Limb (tissue), 2 donors: ENCODE measurements around the gene ATP10B.

ENCODE experiments used
- DNase-seq, 2 donors: peaks; one replicate each; pipeline ENCODE4 v3.0.0-alpha.2; 2016; ENCODE audit errors: extremely low spot score in 2 of 2

The ATP10B gene

DNA sequence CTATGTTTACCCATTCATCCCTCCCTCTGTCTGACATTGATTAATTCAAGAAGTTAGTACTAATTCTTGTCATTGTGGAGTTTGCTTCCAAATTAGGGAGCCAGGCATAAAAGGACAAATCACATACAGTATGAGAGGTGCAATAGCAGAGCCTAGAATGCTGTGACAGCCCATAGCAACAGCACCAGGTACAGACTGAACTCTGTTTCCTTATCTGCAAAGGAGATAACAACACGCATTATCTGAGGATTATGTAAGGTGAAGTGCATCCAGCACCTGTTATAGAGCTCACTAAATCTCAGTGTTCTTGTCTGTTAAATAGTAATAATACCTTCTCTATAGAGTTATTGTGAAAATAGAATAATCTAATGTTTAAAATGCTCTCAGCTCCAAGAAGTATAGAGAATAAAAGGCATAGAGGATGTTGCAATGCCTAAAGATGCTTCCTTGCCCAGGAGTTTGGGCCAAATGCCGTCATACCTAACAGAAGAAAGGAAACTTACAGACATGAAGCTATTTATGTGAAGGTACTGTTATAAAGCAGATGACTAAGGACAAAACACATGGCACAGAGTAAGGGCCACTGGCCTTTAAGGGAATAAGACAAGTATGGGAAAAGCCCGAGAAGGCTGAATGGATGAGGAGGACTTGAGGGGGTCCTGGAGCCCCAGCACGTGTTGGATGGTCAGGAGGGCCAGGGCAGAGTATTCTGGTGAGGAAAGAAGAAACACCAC lies 214.5 kb downstream of the ATP10B start:
- DNase-seq, result no peak

DNA sequence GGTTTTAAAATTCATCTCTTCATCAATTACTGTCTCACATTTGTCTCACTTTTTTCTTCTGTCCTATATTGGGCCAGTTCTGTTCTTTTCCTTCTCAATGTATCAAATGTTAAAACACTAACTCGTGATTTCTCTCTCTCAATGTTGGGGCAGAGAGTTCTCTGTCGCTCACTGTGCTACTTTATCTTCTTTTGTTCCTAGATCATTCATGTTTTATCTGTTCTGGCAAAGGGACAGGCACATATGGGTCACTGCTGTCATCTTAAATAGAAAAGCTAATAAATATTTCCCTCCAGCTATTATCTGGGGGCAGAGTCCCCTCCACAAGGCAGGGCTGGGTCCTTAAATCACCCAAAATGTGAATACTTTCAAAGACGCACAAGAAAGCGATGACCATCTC lies 216.3 kb downstream of the ATP10B start:
- no peak for DNase-seq

DNA sequence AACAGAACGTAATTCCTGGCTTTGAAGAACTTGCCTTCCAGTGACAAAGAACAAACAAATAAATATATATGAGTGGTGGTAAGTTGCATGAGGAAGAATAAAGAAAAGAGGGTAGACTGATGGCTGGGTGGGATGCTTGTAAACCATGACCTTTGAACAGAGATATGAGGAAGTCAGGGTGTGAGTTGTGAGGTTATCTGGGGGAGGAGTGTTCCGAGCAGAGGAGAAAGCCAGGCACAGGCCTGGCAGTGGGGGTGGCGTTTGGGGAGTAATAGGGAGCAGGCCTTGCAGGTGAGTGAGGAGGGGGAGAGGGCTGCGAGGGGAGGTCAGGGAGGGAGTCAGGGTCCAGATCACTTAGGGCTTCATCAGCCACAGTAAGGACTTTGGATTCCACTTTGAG lies 217.0 kb downstream of the ATP10B start:
- no peak for DNase-seq

DNA sequence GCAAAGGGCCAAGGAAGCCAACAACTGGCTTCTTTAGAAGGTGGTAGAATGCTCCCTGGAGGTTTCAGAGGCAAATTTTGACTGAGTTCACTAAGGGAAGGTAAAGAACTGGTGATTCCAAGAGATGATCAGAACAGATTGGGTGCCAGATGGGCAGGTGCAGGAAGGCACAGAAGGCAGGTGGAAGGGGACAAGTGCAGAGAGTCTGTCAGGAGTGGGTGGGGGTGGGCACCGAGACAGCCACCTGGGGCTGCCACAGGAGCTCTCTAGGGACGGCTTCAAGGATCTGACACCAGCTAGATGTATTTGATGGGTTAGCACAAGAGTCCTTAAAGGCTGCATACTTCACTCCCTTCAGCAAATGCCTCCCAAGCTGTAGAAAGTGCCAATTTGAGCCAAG lies 223.0 kb downstream of the ATP10B start:
- DNase-seq, result no peak

DNA sequence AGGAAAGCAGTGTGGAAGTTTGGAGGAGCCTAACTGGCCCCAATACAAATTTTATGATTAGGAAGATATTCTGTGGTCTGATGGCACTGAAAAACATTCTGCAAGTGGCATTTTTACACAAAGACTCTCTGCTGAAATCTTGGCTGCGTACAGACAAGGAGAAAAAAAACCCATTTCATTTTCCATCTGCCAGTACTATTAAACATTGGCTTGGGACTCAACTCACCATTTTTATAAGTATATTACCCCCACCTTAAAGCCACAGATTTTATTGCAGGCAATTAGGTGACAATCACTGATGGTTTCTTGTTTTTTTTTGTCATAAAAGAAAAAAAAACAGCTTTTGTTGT lies 223.4 kb downstream of the ATP10B start:
- no peak for DNase-seq

DNA sequence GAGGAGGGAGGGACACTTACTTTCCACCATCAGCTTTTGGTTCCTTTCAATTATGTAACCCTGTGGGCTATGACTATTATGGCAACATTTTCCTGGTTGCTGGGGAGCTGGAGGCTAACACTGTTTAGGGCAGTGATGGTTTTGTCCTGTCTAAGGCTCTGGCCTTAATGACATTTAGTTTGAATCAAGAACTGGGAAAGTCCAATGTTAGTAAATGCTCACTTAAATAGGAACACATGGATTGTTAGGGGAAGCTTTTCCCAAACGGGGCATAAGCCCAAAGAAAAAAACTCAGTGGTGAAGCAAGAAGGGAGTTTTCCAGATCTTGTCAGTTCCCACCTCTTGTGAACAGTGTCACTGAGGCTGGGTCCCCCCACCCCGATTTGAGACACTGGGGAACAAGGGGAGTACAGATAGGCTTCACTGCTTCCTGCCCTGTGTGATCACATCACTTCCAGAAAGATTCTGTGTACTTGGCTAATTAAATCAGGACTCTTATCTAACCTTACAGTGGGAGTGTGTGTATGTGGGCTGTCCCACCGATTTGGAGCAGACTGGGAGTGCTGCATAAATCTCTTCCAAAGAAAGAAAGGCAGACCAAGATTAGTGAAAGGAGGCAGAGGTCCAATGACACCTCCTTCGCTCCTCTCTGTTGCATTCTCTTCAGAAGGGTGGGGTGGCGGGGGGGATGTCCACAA lies 223.9 kb downstream of the ATP10B start:
- DNase-seq, result no peak

DNA sequence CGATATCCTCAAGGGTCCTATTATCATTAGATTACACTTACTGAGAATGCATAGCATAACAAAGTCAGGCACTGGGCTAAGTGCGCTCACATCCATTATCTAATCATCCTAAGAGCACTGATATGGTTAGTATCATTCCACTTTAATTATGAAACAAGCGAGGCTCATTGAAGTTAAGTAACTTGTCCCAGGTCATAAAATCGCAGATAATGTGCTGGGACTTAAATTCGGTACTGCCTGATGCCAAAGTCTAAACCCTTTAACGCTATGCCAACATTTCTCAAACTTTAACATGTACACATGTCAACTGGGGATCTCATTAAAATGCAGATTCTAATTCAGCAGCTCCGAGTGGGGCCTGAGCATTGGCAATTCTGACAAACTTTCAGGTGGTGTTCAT lies 225.7 kb downstream of the ATP10B start:
- DNase-seq, result no peak

DNA sequence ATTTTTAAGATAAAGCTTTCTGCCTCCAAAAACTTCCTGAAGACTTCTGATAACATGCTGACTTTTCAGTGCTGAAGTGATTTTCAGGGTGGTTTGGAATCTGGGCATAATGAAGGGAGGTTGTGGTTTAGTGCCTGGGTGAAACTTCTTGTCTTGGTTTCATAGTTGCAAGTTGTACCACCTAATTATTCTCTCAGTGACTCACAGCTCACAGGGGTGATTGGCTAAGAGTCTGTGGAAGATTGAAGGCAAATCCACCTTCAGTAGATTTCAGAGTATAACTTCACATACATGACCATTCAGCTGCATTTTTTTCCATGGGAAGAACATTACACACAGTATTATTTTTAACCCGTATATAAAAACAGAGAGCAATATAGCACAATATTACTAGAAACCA lies 230.5 kb downstream of the ATP10B start:
- DNase-seq, result no peak

DNA sequence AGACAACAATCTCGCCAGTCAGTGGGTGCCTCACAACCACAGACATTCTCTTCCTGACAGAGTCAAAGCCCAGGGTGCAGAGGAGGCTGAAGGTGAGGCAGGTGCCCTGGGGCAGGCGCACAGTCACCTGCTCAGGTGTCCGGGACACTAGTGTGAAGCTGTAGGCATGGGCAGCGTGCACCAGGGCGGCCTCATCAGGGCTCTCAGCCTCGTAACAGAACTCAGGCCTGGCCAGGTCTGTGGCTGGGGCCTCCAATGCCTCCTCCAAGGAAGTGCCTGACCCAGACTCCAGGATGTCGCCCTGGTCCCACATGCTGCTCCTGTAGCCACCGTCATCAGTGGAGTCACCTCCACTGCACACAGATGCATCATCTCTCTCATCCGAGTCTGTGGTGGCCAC lies 231.6 kb downstream of the ATP10B start:
- DNase-seq, result no peak

DNA sequence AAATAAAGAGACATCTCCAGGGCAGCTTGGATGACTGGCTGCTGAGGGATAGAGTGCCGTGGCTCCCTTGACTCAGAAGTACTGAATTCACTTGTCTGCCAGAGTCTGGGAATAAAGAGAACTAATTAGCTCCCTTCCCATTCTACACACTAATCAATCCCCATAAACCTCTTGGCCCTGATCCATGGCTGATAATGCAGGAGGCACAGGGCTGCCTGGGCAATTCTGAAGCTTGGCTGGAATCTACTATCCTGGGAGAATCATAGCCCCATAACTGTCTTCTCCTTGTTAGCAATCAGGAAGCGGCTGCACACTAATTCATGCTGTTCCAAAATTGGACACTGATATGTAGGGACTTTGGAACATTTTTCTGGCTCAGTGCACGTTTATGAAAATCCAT lies 232.6 kb downstream of the ATP10B start:
- DNase-seq, result no peak

DNA sequence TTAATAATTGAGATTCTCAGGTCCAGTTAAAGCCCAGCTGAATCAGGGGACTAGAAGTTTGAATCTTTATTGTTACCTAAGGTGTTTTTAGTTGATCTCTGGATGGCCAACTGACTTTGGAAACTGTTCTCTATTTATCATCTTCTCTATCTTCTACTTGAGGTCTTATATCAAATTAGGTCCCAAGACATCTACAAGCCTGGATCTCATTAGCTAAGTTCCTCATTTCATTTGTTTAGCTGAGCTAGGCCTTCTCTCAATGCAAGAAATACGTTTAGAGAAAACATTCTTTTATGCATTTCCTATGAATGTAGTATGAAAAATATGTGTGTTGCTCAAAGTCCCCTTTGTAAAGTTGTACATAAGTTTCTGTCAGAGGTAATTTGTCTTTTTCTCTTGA lies 233.7 kb downstream of the ATP10B start:
- DNase-seq, result no peak

DNA sequence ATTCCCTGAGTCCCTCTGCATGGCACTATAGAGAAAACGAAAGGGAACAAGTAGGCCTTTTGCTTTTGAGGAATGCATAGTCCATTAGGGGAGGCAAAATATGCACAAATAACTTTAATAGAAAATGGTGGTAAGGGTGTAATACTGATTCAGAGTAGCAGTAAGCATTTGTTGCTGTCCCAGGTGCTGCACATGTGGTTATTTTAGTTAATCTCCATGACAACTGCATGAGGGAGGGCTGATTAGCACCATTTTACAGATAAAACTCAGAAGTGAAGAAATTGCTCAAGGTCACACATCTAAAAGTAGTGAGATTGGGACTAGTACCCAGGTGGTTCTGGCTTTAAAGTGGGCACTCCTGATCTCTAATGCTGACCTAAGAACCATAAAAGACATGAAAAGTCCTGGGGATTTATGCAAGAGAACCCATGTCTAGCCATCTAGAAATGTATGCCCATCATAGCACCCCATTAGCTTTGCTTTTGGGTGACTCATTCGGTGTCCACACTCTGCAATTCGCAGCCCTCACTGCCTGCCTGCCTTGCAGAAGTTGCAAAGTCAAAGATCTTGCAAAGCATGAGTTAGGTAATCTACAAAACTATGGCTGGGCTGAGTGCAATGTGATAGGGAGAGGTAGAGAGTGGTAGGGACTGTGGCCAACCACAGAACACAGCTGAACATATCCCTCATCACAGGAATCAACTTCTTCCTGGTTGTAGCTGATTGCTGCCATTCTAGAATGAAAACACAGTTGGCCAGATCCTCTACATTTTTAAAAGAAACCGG lies 235.1 kb downstream of the ATP10B start:
- no peak for DNase-seq

DNA sequence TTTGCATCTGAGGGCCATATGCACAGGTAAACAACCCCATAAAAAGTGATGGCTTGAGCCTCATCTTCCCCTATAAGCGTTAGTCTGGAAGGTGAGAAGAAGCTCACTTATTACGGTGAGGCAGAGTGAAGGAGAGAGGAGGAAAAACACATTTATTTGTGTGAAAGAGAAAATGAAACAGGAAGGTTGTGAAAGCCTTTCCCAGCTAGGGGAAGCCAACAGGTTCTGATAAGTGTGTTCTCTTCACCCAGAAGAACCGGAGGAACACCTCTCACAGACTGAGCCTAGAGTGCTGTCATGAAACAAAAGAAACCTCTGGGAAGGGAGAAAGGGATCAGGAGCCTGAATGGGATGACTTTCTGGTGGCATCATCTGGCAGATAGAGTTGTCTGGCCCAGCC lies 237.9 kb downstream of the ATP10B start:
- DNase-seq, result no peak

DNA sequence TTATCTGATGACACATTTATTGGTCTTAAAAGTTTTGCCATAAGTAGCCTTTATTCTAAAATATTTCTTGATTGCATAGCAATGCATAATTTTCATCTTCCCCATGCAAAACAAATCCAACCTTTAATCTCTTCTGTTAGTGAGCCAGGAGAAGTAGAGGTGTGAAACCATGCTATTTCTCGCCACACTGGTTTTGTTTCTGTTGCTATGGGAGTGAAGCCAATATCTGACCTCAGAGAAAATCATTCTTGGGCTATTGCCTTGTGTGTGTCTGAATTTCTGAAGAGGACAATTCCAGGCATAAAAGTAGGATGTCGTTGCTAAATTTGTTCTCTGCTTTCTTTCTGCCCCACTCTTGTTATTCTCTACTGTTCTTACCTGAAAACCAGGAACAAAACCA lies 246.7 kb downstream of the ATP10B start:
- peak in 1 of 2 donors; percentile 9 for DNase-seq

DNA sequence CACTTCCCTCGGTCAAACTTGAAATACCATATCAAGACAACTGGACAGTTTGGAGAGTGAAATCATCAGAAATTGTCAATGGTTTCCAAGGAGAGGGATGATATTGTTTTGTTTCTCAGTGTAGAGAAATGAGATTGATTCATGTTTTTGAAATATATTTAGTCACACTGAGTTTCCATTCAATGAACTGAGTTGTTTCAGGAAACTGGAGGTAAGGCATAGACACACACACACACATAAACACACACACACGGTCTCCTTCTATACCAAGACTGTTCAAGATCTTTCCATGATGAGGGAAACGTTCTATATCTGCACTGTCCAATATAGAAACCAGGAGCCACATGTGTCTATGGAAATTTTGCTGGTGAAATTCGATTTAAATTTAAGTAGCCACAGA lies 247.5 kb downstream of the ATP10B start:
- DNase-seq, result no peak

DNA sequence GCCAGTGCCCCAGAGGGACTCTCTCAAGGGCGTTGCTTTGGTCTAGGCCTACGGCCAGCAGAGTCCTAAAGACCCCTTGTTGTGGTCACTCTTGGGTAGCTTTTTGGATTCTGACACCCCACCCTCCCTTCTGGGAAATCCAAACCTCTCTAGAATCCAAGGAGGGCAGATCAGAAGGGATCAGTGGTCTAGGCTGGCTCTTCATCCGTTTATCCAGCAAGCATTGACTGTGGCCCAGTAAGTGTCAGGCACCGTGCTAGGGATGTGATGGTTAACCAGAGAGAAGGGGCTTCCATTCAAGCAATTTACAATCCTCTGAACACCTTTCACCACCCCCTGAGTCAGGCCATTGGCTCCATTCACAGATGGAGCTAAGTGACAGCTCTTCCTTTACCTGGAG lies 249.3 kb downstream of the ATP10B start:
- no peak for DNase-seq

DNA sequence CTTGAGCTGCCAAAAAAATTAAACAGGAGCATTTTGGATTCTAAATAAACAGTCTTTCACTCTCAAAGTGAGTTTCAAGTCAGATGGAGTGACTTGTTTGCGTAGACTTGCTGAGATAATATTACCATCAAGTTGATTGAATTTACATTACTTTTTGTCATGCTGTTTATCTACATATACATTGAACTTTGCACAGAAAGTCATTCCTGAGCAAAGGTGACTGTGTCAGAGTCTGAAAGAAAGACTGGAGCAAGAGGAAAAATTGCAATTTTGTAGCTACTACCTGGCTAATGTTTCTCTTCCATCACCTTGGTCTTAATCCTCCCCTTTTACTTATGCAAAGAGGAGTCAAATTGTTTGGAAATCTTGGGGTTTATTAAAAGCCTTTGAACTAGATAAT lies 251.0 kb downstream of the ATP10B start:
- no peak for DNase-seq

DNA sequence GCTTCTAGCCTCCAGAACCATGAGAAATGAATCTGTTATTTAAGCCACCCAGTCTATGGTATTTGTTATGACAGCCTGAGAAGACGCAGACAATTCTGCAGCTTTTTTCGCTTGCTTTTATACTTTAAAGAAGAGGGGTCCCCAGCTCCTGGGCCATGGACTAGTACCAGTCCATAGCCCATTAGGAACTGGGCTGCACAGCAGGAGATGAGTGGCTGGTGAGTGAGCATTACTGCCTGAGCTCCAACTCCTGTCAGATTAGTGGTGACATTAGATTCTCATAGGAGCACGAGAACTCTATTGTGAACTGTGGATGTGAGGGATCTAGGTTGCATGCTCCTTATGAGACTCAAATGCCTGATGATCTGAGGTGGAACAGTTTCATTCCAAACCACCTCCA lies 278.7 kb downstream of the ATP10B start:
- no peak for DNase-seq

DNA sequence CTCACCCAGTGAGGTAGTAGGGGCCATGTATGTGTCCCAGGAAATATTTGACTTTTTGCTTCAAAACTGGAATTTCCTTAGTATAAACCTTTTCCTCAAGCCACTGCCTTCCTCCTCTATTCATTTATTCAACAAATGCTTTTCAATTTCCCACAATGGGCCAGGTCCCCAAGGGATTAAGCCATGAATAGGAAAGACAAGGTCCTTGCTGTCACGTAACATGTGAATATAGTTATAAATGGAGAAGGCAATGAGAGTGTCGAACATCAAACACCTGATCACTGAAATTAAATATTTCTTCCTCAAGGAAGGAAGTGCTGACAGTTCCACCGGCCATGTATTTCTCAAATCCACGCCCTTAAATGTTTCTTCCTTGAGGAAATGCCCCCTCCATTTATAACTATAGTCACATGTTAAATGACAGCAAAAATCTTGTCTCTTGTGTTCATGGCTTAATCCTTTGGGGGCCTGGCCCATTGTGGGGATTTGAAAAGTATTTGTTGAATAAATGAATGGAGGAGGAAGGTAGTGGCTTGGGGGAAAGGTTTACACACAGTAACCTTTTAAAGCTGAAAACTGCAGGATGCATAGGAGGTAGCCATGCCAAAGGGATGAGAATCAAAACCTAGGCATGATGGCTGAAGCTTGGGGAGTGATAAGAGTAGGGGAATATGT lies 284.8 kb downstream of the ATP10B start:
- DNase-seq, result no peak

DNA sequence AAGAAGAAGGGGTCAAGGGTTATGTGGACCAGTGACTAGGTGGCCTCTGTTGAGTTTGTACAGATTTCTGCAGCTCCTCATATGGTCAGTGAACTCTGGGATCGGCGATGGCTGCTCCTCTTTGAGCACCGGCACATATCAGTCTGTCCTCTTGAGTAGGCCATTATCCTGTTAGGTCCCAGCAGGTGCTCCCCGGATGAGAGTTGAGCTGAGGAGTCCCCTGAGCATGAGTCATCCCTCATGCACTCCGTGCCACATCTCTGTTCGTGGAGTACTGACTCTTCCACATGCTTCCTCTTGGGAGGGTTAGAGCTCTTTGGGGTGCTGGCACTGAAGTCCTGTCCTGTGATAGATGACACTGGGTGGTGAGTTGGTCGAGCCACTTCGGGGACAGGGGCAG lies 286.6 kb downstream of the ATP10B start:
- DNase-seq, result no peak

DNA sequence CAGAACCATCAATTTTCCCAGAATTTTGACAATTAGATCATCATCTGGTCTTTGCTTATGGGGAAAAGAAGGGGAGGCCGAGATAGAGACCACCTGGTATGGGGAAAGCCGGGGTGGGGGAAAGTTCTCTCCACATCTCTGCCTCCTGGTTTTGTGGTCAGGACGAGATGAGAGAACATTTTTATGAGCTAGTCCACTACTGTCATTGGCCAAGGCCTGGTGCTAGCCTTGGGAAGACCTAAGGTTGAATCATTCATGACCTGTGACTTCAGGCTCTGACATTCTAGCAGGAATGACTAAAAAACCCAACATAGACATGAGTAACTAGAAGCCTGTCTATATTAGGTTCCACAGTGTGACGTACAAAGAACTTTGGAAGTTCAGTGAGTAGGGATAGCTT lies 295.2 kb downstream of the ATP10B start:
- no peak for DNase-seq

DNA sequence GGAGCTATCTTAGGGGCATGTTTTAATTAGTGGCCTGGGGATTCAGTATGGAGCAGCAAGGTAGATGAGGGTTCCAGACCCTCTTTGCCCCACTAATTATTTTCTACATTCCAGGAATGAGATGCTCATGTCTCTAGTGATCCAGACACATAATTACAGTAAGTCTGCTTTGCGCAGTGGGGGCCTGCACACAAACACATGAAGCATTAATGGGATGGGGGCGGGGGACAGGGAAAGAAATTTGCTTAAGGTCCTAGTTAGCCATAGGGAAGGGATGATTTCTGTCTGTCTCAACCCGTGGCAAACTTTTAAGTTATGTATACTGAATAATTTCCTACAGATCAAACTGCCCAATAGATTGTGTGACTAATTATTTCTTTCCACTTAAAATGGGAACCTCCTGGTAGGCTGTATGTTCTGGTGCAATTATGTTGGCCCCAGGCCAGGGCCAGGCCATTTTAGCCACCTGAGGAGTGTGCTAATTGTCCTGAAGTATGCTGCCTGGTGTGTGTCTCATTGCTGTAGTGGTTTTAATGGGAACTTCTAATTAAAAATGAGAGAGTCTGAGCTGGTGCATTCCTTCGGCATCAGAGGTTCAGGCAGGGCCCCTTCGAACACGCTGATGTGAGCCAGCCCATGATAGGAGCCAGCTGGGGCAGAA lies 295.9 kb downstream of the ATP10B start:
- peak in 1 of 2 donors; percentile 33 for DNase-seq
